Stimulated activated CD8-positive, alpha-beta memory T cell treated with anti-CD3 and anti-CD28 coated beads, Interleukin-12 subunit alpha, Interleukin-12 subunit beta, amount 100 ng/mL, for 4 hours (primary cell): ENCODE data around the gene IL22.
A peak's percentile ranks its signal among the peaks of the same experiment; 100 is the strongest.

Experiments
- DNase-seq: peaks from one replicate; pipeline ENCODE4 v3.0.0-alpha.2; 2020; ENCODE audit warnings: low read depth

The IL22 gene

GRCh38 chr12:68264158-68264855 lies 10.9 kb upstream of the IL22 start:
- no peak for DNase-seq

- DNase-seq = no peak
Measured at GRCh38 chr12:68263366-68263765, 10.0 kb upstream of the IL22 start.

GRCh38 chr12:68261896-68262295 lies 8.5 kb upstream of the IL22 start:
- DNase-seq = no peak

GRCh38 chr12:68260153-68260552 lies 6.7 kb upstream of the IL22 start:
- DNase-seq = no peak

GRCh38 chr12:68259318-68259940 lies 6.0 kb upstream of the IL22 start:
- DNase-seq = no peak

- no peak for DNase-seq
Measured at GRCh38 chr12:68252077-68252476, 1.3 kb downstream of the IL22 start.

GRCh38 chr12:68250454-68250853 lies 3.0 kb downstream of the IL22 start:
- DNase-seq = no peak

- DNase-seq = no peak
Measured at GRCh38 chr12:68247785-68248184, 5.6 kb downstream of the IL22 start.

- no peak for DNase-seq
Measured at GRCh38 chr12:68246350-68246749, 7.1 kb downstream of the IL22 start.

GRCh38 chr12:68245180-68246021 lies 8.0 kb downstream of the IL22 start:
- DNase-seq = no peak

- no peak for DNase-seq
Measured at GRCh38 chr12:68242777-68243176, 10.6 kb downstream of the IL22 start.

- peak; percentile 11 for DNase-seq
Measured at GRCh38 chr12:68240975-68241374, 12.4 kb downstream of the IL22 start.

- no peak for DNase-seq
Measured at GRCh38 chr12:68240079-68240478, 13.3 kb downstream of the IL22 start.

- DNase-seq = no peak
Measured at GRCh38 chr12:68239309-68239982, 14.0 kb downstream of the IL22 start.

GRCh38 chr12:68237619-68238018 lies 15.8 kb downstream of the IL22 start:
- no peak for DNase-seq

- DNase-seq = no peak
Measured at GRCh38 chr12:68237078-68237477, 16.3 kb downstream of the IL22 start.

GRCh38 chr12:68236421-68237059 lies 16.9 kb downstream of the IL22 start:
- DNase-seq = no peak

GRCh38 chr12:68235576-68235975 lies 17.8 kb downstream of the IL22 start:
- DNase-seq = no peak

- DNase-seq = no peak
Measured at GRCh38 chr12:68234140-68234539, 19.3 kb downstream of the IL22 start.

- DNase-seq = no peak
Measured at GRCh38 chr12:68233498-68233897, 19.9 kb downstream of the IL22 start.

- DNase-seq = no peak
Measured at GRCh38 chr12:68231691-68232090, 21.7 kb downstream of the IL22 start.

- no peak for DNase-seq
Measured at GRCh38 chr12:68231229-68231628, 22.2 kb downstream of the IL22 start.
